KOPT-K1 (cell line): ENCODE results near the gene TTLL8.

Experiments
- H3K27ac ChIP-seq: fragments of 200-600 bp; sonication (generic); 2 replicates; pipeline ENCODE4 v1.5.1; 2016; ENCODE audit warnings: antibody characterized with exemption, mild to moderate bottlenecking, low read depth, low read length; ENCODE audit not compliant: poor library complexity, severe bottlenecking
- H3K36me3 ChIP-seq: fragments of 200-600 bp; sonication (generic); 2 replicates; pipeline ENCODE4 v1.5.1; 2017; ENCODE audit warnings: antibody characterized with exemption, mild to moderate bottlenecking, low read length, moderate library complexity; ENCODE audit not compliant: insufficient read depth
- H3K9me3 ChIP-seq: fragments of 200-600 bp; sonication (generic); 2 replicates; pipeline ENCODE4 v1.5.1; 2017; ENCODE audit warnings: antibody characterized with exemption, low read length, mild to moderate bottlenecking; ENCODE audit not compliant: insufficient read depth, poor library complexity, severe bottlenecking

TTLL8 gene

GRCh38 chr22:50058061-50058905 is at the start of gene TTLL8:
TSS of gene TTLL8 (minus strand) at chr22:50058298.
- Histone ChIP-seq H3K36me3 (no peaks in the 10 kb centered on the region), H3K27ac (no peak within 1 kb of the TSS)

GRCh38 chr22:50107529-50107928 is 49.4 kb upstream of the TTLL8 start:
- Histone ChIP-seq H3K9me3 (no peaks in the 10 kb centered on the region), H3K36me3 (no peaks in the 10 kb centered on the region), H3K27ac (no peak overlapping the region)

More at GRCh38 chr22:50058061-50058905, at the start of gene TTLL8:
- H3K9me3 ChIP-seq, result peaks cover 10% of the 10 kb centered on the region

GRCh38 chr22:50105208-50106100 is 47.4 kb upstream of the TTLL8 start:
- Histone ChIP-seq H3K9me3 (no peaks in the 10 kb centered on the region), H3K27ac (no peak overlapping the region), H3K36me3 (no peaks in the 10 kb centered on the region)

GRCh38 chr22:50104141-50104544 is 46.0 kb upstream of the TTLL8 start:
- Histone ChIP-seq H3K36me3 (no peaks in the 10 kb centered on the region), H3K9me3 (no peaks in the 10 kb centered on the region), H3K27ac (no peak overlapping the region)

- Histone ChIP-seq H3K27ac (no peak overlapping the region), H3K9me3 (no peaks in the 10 kb centered on the region), H3K36me3 (no peaks in the 10 kb centered on the region)
These were observed 44.8 kb upstream of the TTLL8 start for GRCh38 chr22:50102946-50103345.

GRCh38 chr22:50101870-50102565 is 43.9 kb upstream of the TTLL8 start:
- no peak overlapping the region for H3K27ac ChIP-seq
- H3K9me3 ChIP-seq, result no peaks in the 10 kb centered on the region
- H3K36me3 ChIP-seq, result no peaks in the 10 kb centered on the region

- H3K36me3 ChIP-seq, result no peaks in the 10 kb centered on the region
- H3K9me3 ChIP-seq, result no peaks in the 10 kb centered on the region
- H3K27ac ChIP-seq, result no peak overlapping the region
These were observed 40.0 kb upstream of the TTLL8 start for GRCh38 chr22:50098052-50098451.

GRCh38 chr22:50092342-50092741 is 34.2 kb upstream of the TTLL8 start:
- Histone ChIP-seq H3K36me3 (no peaks in the 10 kb centered on the region), H3K27ac (no peak overlapping the region), H3K9me3 (peaks cover 4% of the 10 kb centered on the region)

- Histone ChIP-seq H3K9me3 (peaks cover 8% of the 10 kb centered on the region), H3K36me3 (no peaks in the 10 kb centered on the region), H3K27ac (no peak overlapping the region)
These were observed 33.1 kb upstream of the TTLL8 start for GRCh38 chr22:50091092-50091768.

GRCh38 chr22:50090412-50090714 is 32.3 kb upstream of the TTLL8 start:
- peaks cover 8% of the 10 kb centered on the region for H3K9me3 ChIP-seq
- no peaks in the 10 kb centered on the region for H3K36me3 ChIP-seq

GRCh38 chr22:50089682-50090411 is 31.7 kb upstream of the TTLL8 start, which contains the start of gene MOV10L1:
TSS of gene MOV10L1 (plus strand) at chr22:50090006. CDS start at chr22:50090089, 83 bp downstream.
- Histone ChIP-seq H3K36me3 (no peaks in the 10 kb centered on the region), H3K9me3 (peaks cover 8% of the 10 kb centered on the region), H3K27ac (no peak within 1 kb of the TSS)

More at GRCh38 chr22:50090412-50090714, 32.3 kb upstream of the TTLL8 start:
- no peak overlapping the region for H3K27ac ChIP-seq

- Histone ChIP-seq H3K27ac (no peak overlapping the region), H3K36me3 (no peaks in the 10 kb centered on the region), H3K9me3 (peaks cover 8% of the 10 kb centered on the region)
These were observed 31.1 kb upstream of the TTLL8 start for GRCh38 chr22:50089231-50089630.

GRCh38 chr22:50088096-50088495 is 30.0 kb upstream of the TTLL8 start:
- no peak overlapping the region for H3K27ac ChIP-seq
- H3K36me3 ChIP-seq, result no peaks in the 10 kb centered on the region

GRCh38 chr22:50087646-50088045 is 29.5 kb upstream of the TTLL8 start:
- H3K27ac ChIP-seq, result no peak overlapping the region
- peaks cover 8% of the 10 kb centered on the region for H3K9me3 ChIP-seq
- no peaks in the 10 kb centered on the region for H3K36me3 ChIP-seq

More at GRCh38 chr22:50088096-50088495, 30.0 kb upstream of the TTLL8 start:
- peaks cover 8% of the 10 kb centered on the region for H3K9me3 ChIP-seq
